GM10248 (cell line): ENCODE data around the gene KSR2.

Source experiments
- CTCF ChIA-PET: fragments of 300-600 bp; sonication (Branson Sonifier 250); formaldehyde crosslinking; extraction: SDS; loops from one replicate; lab custom pipeline; 2021; ENCODE audit warnings: antibody characterized with exemption; lab: Yijun Ruan, JAX
- POLR2A ChIA-PET: fragments of 350-650 bp; sonication (Branson Sonifier 250); formaldehyde crosslinking; extraction: SDS; loops from one replicate; lab custom pipeline; 2020; ENCODE audit warnings: antibody characterized with exemption; lab: Yijun Ruan, JAX
- DNase-seq: peaks from one replicate; pipeline ENCODE4 v3.0.0; 2012; ENCODE audit errors: extremely low spot score
- TF ChIP-seq, protein P1 (sequence below): IDR thresholded peaks from 2 replicates; pipeline ENCODE4 v1.5.1; 2012; ENCODE audit warnings: mild to moderate bottlenecking, low read depth; ENCODE audit errors: extremely low read depth, missing control alignments, control extremely low read depth

Gene KSR2

DNA sequence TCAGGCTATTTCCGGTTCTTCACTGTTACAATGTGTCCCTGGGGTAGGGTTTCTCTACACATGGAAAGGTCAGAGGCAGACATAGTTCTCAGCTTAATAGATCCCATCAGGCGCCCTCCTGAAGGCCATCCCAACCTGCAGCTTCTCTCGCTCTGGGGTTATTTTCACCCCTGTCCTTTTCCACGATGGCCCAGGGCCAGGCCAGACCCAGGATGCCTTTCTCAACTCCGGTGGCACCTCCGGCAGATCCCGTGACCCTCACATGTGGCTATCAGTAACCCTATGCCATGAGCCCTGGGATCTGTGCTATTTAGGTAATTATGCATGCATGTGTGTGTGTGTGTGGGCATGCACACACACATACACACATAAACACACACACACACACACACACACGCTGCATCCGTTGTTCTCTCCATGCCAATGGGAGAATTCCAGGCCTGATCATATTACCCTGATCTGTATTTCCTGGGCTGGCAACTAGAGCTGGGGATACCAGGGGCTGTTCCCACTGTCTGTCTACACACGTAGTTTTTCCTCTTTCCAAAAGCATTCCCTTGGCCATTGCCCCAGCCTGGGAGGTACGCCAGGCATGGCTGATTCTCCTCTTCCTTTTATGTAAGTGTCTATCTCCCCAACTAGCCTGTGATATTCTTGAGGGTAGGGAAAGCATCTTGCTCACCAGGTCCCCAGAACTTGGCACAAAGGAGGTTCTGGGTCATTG lies 556.2 kb downstream of the KSR2 start:
- CTCF ChIA-PET, result interaction anchor here (0.7 to 1.0 kb wide), 4 partner anchors 9 to 424 kb away, joined by 3 to 4 read pairs (median 3); no protein-coding TSS in a partner anchor
- DNase-seq, result no peak
- POLR2A ChIA-PET, result no interaction called here
- TF ChIP-seq, protein P1, sequence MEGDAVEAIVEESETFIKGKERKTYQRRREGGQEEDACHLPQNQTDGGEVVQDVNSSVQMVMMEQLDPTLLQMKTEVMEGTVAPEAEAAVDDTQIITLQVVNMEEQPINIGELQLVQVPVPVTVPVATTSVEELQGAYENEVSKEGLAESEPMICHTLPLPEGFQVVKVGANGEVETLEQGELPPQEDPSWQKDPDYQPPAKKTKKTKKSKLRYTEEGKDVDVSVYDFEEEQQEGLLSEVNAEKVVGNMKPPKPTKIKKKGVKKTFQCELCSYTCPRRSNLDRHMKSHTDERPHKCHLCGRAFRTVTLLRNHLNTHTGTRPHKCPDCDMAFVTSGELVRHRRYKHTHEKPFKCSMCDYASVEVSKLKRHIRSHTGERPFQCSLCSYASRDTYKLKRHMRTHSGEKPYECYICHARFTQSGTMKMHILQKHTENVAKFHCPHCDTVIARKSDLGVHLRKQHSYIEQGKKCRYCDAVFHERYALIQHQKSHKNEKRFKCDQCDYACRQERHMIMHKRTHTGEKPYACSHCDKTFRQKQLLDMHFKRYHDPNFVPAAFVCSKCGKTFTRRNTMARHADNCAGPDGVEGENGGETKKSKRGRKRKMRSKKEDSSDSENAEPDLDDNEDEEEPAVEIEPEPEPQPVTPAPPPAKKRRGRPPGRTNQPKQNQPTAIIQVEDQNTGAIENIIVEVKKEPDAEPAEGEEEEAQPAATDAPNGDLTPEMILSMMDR, result no peak

DNA sequence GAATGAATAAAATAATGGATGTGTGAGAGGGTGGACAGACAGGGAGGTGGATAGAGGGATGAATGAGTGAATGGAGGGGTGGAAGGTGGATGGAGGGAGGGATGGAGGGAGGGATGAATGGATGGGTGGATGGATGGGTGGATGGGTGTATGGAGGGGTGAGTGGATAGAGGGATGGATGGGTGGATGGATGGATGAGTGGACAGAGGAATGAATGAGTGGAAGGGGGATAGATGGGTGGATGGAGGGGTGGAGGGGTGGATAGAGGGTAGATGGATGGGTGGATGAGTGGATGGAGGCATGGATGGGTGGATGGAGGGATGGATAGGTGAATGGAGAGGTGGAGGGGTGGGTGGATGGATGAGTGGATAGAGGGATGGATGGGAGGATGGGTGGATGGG lies 559.5 kb downstream of the KSR2 start:
- POLR2A ChIA-PET, result no interaction called here
- CTCF ChIA-PET, result no interaction called here
- DNase-seq, result no peak
- TF ChIP-seq, protein P1, result no peak

DNA sequence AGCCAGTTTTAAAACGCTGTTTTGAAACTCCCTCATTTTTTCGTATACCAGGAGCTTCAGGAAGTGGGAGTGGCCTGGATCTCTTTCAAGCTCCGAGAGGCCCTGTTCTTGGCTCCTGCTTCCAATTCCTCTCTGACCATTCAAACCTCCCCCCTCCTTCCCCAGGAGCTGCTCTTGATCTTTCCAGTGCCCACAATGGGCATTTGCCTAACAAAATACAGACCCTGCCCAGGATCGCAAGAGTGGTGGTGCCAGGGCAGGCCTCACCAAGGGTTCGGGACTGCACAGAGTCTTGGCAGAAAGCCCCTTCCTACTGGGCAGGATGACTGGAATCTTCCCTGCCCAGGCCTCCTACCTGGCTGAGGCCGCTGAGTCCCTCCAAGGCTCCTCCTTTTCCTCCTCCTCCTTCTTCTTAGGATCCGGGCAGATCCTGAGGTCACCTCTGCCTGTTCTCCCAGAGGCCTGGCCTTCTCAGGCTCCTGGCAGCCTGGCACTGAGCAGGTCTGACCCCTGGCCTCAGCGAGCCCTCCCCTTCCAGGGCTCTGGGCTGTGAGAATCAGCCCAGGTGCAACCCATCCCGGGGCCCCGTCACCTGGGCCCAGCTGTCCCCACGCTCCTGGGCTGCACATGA lies 560.5 kb downstream of the KSR2 start:
- TF ChIP-seq, protein P1, result no peak
- POLR2A ChIA-PET, result no interaction called here
- no peak for DNase-seq
- CTCF ChIA-PET, result no interaction called here

DNA sequence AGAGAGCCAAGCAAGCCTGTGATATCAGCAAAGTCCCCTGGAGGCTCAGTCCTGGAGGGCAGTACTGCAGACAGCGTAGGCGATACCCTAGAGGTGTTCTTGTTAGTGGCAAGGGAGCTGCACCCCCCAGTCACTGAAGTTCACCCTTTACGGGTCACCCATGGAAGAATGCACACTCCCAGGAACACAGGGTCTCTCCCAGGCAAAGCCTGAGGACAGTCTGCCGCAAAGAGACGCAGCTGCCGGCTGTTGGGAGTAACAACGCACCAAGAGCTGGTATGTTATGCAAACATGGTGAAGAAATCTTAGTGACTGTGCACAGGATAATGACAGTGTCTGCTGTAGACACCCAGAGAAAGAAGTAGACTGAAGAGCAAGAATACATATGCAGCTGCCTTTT lies 563.9 kb downstream of the KSR2 start:
- TF ChIP-seq, protein P1, result no peak
- CTCF ChIA-PET, result interaction anchor here (1.2 kb wide), 1 partner anchor 10 kb away, joined by 3 read pairs; no protein-coding TSS in a partner anchor
- no peak for DNase-seq
- POLR2A ChIA-PET, result no interaction called here

DNA sequence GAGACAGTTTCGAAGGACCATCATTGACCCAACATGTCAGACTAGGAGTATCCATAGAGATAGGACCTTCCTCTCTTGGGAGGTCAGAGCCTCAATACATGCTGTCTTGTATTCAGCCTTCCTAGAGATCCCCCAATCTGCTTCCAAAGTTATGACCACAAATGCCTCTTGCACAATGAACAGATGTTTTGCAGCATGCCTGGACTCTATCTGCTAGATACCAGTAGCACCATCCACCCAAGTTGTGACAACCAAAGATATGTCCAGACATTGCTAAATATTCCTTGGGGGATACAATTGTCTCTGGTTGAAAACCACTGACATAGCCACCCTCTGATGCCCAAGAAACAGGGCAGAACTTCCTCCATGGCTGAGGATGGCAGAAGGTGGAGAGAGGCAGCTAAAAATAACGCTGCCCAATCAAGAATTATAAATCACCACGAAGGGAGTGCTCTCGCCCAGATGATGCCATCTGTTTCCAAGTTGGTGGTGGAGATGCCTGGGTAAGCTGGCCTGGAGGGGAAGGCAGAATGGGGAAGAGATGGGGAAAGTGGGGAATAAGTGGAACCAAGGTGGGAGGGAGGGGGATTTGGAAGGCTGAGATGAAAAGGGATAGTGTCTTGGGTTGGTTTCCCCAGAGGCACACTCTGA lies 564.5 kb downstream of the KSR2 start:
- TF ChIP-seq, protein P1, result no peak
- no peak for DNase-seq
- ChIA-PET POLR2A (no interaction called here), CTCF (interaction anchor here (1.9 kb wide), 1 partner anchor 17 kb away, joined by 4 read pairs; no protein-coding TSS in a partner anchor)

DNA sequence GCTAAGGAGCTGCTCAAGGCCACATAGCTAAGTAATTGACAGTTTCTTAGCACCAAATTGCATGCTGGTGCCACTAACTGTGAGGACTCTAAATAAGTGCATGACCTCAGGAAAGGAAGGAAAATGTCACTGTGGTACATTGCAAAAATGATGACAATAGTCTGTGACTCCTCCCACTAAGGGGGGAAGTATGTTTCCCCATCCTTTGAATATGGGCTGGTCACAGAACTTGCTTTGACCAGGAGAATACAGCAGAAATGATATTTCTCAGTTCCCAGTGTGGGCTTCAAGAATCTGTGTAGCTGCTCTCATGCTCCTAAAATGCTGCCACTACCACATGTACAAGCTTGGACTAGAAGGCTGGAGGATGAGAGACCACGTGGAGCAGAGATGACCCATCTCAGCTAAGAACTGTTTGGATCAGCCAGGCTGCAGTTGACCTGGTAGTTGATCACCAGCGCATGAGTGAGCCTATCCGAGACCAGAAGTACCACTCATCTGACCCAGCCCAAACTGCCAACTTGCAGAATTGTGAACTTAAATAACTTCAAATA lies 565.1 kb downstream of the KSR2 start:
- DNase-seq, result no peak
- TF ChIP-seq, protein P1, result no peak
- ChIA-PET POLR2A (no interaction called here), CTCF (interaction anchor here (0.7 to 1.9 kb wide), 2 partner anchors 9 to 18 kb away, joined by 3 to 4 read pairs; no protein-coding TSS in a partner anchor)
